Measurements from ENCODE around the gene PCNP.

Gene PCNP, protein sequence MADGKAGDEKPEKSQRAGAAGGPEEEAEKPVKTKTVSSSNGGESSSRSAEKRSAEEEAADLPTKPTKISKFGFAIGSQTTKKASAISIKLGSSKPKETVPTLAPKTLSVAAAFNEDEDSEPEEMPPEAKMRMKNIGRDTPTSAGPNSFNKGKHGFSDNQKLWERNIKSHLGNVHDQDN

DNA sequence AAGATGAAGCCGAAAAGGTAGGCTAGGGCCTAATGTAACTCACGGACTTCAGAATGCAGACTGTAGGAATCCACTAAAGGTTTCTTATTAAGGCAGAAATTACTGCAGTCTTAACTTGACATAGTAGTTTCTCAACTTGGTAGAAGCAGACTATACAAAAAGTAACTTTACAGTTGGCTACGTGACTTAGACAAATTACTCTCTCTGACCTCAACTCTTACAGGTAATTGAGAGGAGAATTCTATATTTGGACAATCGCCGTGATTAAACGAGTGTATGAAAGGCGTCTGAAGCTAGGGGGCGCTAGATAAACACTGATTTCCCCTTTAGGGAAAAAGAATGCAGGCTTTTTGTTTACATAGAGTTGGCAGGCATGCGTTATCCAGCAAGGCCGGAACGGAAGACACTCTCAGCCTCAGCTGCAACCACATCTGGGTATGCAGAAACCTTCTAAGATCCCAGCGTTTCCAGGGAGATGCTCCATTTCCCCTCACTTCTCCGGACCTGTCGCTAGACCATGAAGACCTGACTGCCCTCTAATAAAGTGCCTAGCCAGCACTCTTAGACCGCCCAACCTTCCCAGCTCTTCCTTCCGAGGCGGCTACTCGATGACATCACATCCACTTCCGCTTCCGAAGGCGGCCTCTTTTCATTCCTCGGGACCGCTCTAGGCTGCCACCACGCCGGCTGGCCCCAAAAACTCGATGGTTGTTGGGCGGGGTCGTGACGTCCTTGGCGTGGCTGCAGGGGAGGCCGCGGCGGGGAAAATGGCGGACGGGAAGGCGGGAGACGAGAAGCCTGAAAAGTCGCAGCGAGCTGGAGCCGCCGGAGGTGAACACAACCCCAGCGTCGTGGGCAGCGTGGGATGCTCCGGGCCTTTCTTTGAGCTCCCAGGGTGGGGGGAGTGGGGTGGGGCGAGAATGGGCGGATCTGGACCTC, at the start of gene PCNP:
Gene PCNP (plus strand): TSS at position 732 of the 939 bp plus-strand sequence. CDS start 36 bp downstream, at position 768.
- CTCF ChIA-PET = interaction anchor here (0.6 to 1.8 kb wide), 7 partner anchors 11 to 617 kb away, joined by 3 to 5 read pairs (median 3); partner anchors contain the start of gene ZBTB11
- POLR2A ChIA-PET (ENCODE audit: low non-redundant PET) = interaction anchor here (1.0 to 1.1 kb wide), 2 partner anchors 103 kb away, joined by 3 to 4 read pairs; partner anchors contain the start of gene ZBTB11
- peak within 1 kb of the TSS; percentile 99 for H3K27ac ChIP-seq
- TF ChIP-seq, protein P1, sequence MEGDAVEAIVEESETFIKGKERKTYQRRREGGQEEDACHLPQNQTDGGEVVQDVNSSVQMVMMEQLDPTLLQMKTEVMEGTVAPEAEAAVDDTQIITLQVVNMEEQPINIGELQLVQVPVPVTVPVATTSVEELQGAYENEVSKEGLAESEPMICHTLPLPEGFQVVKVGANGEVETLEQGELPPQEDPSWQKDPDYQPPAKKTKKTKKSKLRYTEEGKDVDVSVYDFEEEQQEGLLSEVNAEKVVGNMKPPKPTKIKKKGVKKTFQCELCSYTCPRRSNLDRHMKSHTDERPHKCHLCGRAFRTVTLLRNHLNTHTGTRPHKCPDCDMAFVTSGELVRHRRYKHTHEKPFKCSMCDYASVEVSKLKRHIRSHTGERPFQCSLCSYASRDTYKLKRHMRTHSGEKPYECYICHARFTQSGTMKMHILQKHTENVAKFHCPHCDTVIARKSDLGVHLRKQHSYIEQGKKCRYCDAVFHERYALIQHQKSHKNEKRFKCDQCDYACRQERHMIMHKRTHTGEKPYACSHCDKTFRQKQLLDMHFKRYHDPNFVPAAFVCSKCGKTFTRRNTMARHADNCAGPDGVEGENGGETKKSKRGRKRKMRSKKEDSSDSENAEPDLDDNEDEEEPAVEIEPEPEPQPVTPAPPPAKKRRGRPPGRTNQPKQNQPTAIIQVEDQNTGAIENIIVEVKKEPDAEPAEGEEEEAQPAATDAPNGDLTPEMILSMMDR (conservative IDR thresholded peaks at IDR 0.05; ENCODE audit: low read depth) = peak; percentile 86
- peak; percentile 91 for DNase-seq (ENCODE audit: low spot score)

DNA sequence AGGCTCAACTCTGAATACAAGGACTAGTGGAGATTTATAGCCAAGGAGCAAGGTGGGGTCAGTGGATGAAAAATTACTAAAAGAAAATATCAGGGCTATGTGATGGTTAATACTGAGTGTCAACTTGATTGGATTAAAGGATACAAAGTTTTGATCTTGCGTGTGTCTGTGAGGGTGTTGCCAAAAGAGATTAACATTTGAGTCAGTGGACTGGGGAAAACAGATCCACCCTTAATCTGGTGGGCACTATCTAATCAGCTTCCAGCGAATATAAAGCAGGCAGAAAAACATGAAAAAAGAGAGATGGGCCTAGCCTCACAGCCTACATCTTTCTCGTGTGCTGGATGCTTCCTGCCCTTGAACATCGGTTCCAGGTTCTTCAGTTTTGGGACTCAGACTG, 46.5 kb upstream of the PCNP start:
- TF ChIP-seq, protein P1 (conservative IDR thresholded peaks at IDR 0.05; ENCODE audit: low read depth) = no peak
- POLR2A ChIA-PET (ENCODE audit: low non-redundant PET) = no interaction called here
- DNase-seq (ENCODE audit: low spot score) = no peak
- no peak overlapping the region for H3K27ac ChIP-seq
- CTCF ChIA-PET = no interaction called here

DNA sequence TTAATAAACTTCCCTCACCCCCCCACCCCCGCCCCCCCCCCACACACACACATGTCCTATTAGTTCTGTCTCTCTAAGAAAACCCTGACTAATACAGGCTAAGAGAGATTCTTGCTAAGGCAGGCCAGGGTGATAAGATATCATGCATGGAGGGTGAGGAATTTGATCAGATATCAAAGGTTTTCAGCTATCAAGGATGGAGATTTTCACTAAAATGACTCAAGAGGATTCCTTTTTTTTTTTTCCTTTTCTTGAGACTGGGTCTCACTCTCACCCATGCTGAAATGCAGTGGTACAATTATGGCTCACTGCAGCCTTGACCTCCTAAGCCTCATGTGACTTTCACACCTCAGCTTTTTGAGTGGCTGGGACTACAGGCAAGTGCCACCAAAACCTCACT, 46.1 kb upstream of the PCNP start:
- no peak for DNase-seq (ENCODE audit: low spot score)
- no peak overlapping the region for H3K27ac ChIP-seq
- ChIA-PET CTCF (no interaction called here), POLR2A (ENCODE audit: low non-redundant PET) (no interaction called here)
- TF ChIP-seq, protein P1 (conservative IDR thresholded peaks at IDR 0.05; ENCODE audit: low read depth) = no peak

DNA sequence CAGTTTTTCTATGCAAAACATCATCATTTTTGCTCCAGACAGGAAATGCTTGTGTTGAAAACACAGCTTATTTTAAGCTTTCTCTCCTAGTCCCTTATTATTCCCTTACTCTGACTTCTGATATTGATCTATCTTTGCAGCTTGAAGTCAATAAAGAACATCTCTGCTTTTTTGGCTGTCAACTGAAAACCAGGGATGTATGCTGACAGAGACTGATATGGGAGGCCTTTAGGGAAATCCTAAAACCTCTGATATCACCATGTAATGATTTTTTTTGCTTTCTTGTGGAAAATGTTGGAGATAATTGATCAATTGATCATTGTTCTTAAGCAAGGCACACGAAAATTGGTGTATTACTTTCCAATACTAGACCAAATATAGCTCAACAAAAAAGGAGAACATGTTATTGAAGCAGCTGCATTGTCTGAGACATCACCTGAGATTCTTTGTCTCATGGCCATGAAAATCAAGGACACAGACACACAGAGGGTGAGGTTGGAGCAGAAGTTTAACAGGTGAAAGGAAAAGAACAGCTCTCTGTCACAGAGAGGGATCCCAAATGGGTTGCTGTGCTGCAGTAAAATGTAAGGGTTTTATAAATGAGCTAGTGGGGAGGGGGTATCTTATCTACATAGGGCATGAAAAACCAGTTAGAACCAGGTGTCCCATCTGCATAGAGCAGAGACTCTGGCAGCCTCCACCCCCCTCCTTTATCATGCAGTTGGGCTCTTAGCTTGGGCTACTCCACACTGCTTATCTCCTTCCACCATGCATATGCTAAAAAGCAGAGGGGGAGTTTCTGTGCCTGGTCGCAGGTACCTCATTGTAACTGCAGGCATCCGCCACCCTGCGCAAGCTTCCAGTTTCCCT, 43.9 kb upstream of the PCNP start:
- CTCF ChIA-PET = no interaction called here
- TF ChIP-seq, protein P1 (conservative IDR thresholded peaks at IDR 0.05; ENCODE audit: low read depth) = no peak
- DNase-seq (ENCODE audit: low spot score) = no peak
- no peak overlapping the region for H3K27ac ChIP-seq
- POLR2A ChIA-PET (ENCODE audit: low non-redundant PET) = no interaction called here

DNA sequence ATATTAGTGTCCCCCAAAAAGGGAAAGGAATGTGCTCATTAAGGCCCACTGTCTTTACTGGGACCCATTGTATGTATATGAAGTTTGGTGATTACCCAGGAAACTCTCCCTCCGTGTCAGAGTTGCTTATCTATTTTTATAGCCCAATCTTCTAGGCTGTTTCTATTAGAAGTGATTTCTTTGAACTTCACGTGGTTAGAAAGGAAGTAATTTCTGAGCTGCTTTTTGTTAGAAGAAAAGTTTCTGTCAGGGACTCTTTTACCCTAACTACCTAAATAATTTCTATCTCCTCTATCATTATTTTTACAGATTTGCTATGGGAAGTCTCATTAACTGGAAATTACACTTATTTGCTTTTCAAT, 43.3 kb upstream of the PCNP start:
- ChIA-PET POLR2A (ENCODE audit: low non-redundant PET) (no interaction called here), CTCF (no interaction called here)
- TF ChIP-seq, protein P1 (conservative IDR thresholded peaks at IDR 0.05; ENCODE audit: low read depth) = no peak
- DNase-seq (ENCODE audit: low spot score) = no peak
- H3K27ac ChIP-seq = no peak overlapping the region

DNA sequence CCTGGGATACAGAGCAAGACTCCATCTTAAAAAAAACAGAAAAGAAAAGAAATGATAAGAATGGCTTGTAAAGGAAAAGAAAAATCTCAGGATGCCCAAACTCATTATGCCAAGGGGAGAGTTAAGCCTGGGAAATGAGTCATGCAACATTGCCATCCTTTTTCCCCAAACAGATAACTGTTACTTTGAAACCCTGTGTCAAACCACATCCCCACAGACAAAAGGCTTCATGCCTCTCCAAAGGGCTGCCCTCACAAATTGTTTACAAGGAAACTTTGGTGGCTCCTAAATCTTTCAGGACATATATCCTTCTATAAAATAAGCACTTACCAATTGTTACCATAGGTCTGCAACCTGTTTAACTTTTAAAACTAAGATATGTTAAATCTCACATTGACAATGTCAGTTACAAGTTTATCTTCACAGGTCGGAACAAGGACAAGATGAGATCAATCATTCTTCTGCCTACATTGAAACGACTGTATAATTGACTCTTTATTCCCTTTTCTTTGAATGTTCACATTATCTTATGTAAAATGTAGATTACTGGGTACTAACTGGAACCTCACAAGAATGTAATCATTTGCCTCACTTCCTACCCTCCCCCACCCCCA, 42.4 kb upstream of the PCNP start:
- H3K27ac ChIP-seq = no peak overlapping the region
- DNase-seq (ENCODE audit: low spot score) = no peak
- CTCF ChIA-PET = no interaction called here
- POLR2A ChIA-PET (ENCODE audit: low non-redundant PET) = no interaction called here
- TF ChIP-seq, protein P1 (conservative IDR thresholded peaks at IDR 0.05; ENCODE audit: low read depth) = no peak

Measured in RWPE1 (cell line).